Transverse colon (tissue), 4 donors: ENCODE measurements around the gene PHF21A. TPM values are rescaled to one million over a fixed set of nuclear protein-coding genes. Genes with fewer than 3 reads are reported as not detected.

Experiments used
- DNase-seq: peaks from one replicate; pipeline ENCODE4 v3.0.0-alpha.2; 2019
- H3K27ac ChIP-seq, 4 donors: fragments of 200-600 bp; sonication (generic); 2 replicates each; pipeline ENCODE4 v1.5.1; 2016 to 2018; ENCODE audit warnings: inconsistent platforms in 4 of 4
- H3K27me3 ChIP-seq: fragments of 200-600 bp; sonication (generic); 2 replicates; pipeline ENCODE4 v1.5.1; 2017; ENCODE audit warnings: inconsistent platforms
- H3K36me3 ChIP-seq, 4 donors: fragments of 200-600 bp; sonication (generic); 2 replicates each; pipeline ENCODE4 v1.5.1; 2017 to 2019; ENCODE audit warnings: inconsistent platforms in 4 of 4
- H3K4me1 ChIP-seq, 4 donors: fragments of 200-600 bp; sonication (generic); 2 replicates each; pipeline ENCODE4 v1.5.1; 2017 to 2020; ENCODE audit warnings: inconsistent platforms in 4 of 4
- H3K4me3 ChIP-seq, 4 donors: fragments of 200-600 bp; sonication (generic); 1 replicate in 1 of 4; 2 replicates in 3 of 4; pipeline versions ENCODE4 v1.5.1 to v1.6.1; 2017 to 2019; ENCODE audit warnings: inconsistent platforms in 4 of 4
- H3K9me3 ChIP-seq, 2 donors: fragments of 200-600 bp; sonication (generic); 2 replicates each; pipeline ENCODE4 v1.5.1; 2017 to 2019; ENCODE audit warnings: inconsistent platforms in 2 of 2
- EP300 ChIP-seq: sonication (generic); formaldehyde crosslinking; IDR thresholded peaks from one replicate; pipeline ENCODE4 v1.6.1; 2017; ENCODE audit warnings: antibody characterized with exemption, low read depth
- POLR2A ChIP-seq: fragments of 450-650 bp; IDR thresholded peaks from one replicate; pipeline ENCODE4 v1.6.1; 2016; ENCODE audit warnings: antibody characterized with exemption, mild to moderate bottlenecking, moderate library complexity
- POLR2AphosphoS5 ChIP-seq, 3 donors: sonication (generic); formaldehyde crosslinking; IDR thresholded peaks; one replicate each; pipeline ENCODE4 v1.6.1; 2016; ENCODE audit warnings: antibody characterized with exemption in 3 of 3
- WGBS, 2 donors: methylation state at CpG; one replicate each; pipeline ENCODE4 v1.1.5; 2018; ENCODE audit warnings: low coverage in 1 of 2; 5-methylcytosine and 5-hydroxymethylcytosine counted together
- in situ Hi-C, 4 donors: fragments of 200-750 bp; cut with MboI; loops; one replicate each; pipeline versions ENCODE4 v1.15.0 to v1.15.1; 2017; ENCODE audit warnings: low sequenced_read_pairs in 3 of 4, low pct_ligation_motif_present in 1 of 4, low pct_unique_long_range_greater_than_20kb in 1 of 4
- intact Hi-C: fragments of 100-400 bp; cut with DNase I; formaldehyde crosslinking; loops from one replicate; pipeline ENCODE4 v1.15.1; 2023; ENCODE audit warnings: low total_unique reads
- total RNA-seq, 4 donors: library from RNA; depleted of rRNA; stranded (reverse); fragments of >200 nt; gene quantifications; one replicate each; pipeline ENCODE4 v1.1.0, GENCODE V29; 2016
- TF ChIP-seq, protein P1 (sequence below), 5 experiments: fragments of 200-600 bp in 3 of 5; fragments of 450-650 bp in 2 of 5; sonication (generic) in 3 of 5; IDR thresholded peaks; 1 replicate in 2 of 5; 2 replicates in 3 of 5; pipeline ENCODE4 v1.5.1; 2016 to 2017; ENCODE audit warnings: antibody characterized with exemption in 5 of 5, inconsistent platforms in 3 of 5, mild to moderate bottlenecking in 2 of 5, moderate library complexity in 1 of 5

The PHF21A gene
- total RNA-seq, 4 donors from 2014 or later, result 18.6 to 57.2 (median 40.2) TPM

DNA sequence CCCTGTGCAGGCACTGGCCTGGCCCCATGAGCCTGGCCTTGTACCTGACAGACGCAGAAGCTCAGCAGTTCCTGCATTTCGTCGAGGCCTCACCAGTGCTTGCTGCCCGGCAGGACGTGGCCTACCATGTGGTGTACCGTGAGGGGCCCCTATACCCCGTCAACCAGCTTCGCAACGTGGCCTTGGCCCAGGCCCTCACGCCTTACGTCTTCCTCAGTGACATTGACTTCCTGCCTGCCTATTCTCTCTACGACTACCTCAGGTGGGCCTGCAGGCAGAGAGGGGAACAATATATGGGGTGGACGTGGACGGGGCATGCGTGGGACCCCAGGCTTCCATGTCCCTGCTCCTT lies 193.9 kb downstream of the PHF21A start:
- WGBS, 2 donors, result 70% methylated on average over 15 of the region's 15 CpGs; no CpG with 5 or more reads in 1 of the 2 donors
- peaks cover 8 to 25% (median 21%) of the 10 kb centered on the region in 4 donors for H3K4me1 ChIP-seq
- in situ Hi-C loops (no loop called here), intact Hi-C loops (no loop called here)
- no peak overlapping the region for H3K4me3 ChIP-seq
- TF ChIP-seq POLR2AphosphoS5 (IDR thresholded peaks at IDR 0.05), result no peak
- H3K27me3 ChIP-seq, result peaks cover 22% of the 10 kb centered on the region
- H3K27ac ChIP-seq, result no peak overlapping the region
- H3K9me3 ChIP-seq, result no peaks in the 10 kb centered on the region
- no peaks in the 10 kb centered on the region for H3K36me3 ChIP-seq
- peak; percentile 7 for DNase-seq

DNA sequence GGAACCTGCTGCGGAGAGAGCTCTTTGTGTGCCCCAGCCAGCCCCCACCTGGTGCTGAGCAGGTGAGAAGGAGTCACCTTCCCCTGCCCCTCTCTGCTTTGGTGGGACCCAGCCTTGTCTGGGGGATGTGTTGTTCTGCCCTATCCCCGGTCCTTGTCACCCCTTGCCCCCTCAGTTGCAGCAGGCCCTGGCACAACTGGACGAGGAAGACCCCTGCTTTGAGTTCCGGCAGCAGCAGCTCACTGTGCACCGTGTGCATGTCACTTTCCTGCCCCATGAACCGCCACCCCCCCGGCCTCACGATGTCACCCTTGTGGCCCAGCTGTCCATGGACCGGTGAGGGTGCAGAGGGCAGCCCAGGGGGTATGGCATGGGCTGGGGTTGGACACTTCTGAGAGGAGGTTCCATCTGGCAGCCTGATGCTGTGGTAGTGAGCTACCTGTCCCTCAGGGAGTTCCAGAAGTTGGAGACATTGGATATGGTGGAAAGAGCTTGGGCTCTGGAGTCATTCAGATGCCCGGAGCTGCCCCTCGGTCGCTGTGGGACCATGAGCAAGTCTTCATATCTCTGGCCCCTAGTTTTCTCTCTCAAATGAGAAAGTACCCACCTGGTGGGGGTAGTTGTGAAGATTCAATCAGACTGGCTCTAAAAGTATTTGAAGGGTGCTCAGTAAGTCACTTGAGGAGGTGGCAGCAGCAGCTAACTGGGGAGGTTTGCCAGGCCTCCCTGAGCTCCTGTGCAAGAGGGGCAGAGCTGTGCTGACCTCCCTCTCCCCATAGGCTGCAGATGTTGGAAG lies 194.5 kb downstream of the PHF21A start:
- Histone ChIP-seq H3K4me1 (peaks cover 14 to 31% (median 27%) of the 10 kb centered on the region in 4 donors), H3K9me3 (no peaks in the 10 kb centered on the region), H3K27ac (no peak overlapping the region), H3K4me3 (no peak overlapping the region), H3K27me3 (peaks cover 27% of the 10 kb centered on the region), H3K36me3 (no peaks in the 10 kb centered on the region)
- intact Hi-C loops (no loop called here), in situ Hi-C loops (no loop called here)
- 93 to 100% methylated on average over 5 to 12 of the region's 12 CpGs for WGBS, 2 donors
- peak; percentile 5 for DNase-seq
- no peak for TF ChIP-seq POLR2AphosphoS5 (IDR thresholded peaks at IDR 0.05)
- no peak for TF ChIP-seq EP300
- no peak for TF ChIP-seq POLR2A
- TF ChIP-seq, protein P1, sequence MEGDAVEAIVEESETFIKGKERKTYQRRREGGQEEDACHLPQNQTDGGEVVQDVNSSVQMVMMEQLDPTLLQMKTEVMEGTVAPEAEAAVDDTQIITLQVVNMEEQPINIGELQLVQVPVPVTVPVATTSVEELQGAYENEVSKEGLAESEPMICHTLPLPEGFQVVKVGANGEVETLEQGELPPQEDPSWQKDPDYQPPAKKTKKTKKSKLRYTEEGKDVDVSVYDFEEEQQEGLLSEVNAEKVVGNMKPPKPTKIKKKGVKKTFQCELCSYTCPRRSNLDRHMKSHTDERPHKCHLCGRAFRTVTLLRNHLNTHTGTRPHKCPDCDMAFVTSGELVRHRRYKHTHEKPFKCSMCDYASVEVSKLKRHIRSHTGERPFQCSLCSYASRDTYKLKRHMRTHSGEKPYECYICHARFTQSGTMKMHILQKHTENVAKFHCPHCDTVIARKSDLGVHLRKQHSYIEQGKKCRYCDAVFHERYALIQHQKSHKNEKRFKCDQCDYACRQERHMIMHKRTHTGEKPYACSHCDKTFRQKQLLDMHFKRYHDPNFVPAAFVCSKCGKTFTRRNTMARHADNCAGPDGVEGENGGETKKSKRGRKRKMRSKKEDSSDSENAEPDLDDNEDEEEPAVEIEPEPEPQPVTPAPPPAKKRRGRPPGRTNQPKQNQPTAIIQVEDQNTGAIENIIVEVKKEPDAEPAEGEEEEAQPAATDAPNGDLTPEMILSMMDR (IDR thresholded peaks at IDR 0.05), result no peak

- peaks cover 35% of the 10 kb centered on the region for H3K27me3 ChIP-seq
- H3K9me3 ChIP-seq, result no peaks in the 10 kb centered on the region
- WGBS, 2 donors, result 68% methylated on average over 11 of the region's 12 CpGs; no CpG with 5 or more reads in 1 of the 2 donors
- no peak overlapping the region for H3K4me3 ChIP-seq
- intact Hi-C loops, result no loop called here
- DNase-seq, result peak; percentile 4
- TF ChIP-seq POLR2AphosphoS5 (IDR thresholded peaks at IDR 0.05) (no peak), EP300 (no peak), POLR2A (no peak)
- TF ChIP-seq, protein P1 (IDR thresholded peaks at IDR 0.05), result no peak
- no peaks in the 10 kb centered on the region for H3K36me3 ChIP-seq
- no peak overlapping the region for H3K27ac ChIP-seq
- H3K4me1 ChIP-seq, result peaks cover 14 to 33% (median 28%) of the 10 kb centered on the region in 4 donors
- in situ Hi-C loops, result no loop called here
Observed at GRCh38 chr11:45926001-45926401, 195.3 kb downstream of the PHF21A start.

GRCh38 chr11:45925550-45925949 lies 195.7 kb downstream of the PHF21A start:
- Histone ChIP-seq H3K36me3 (no peaks in the 10 kb centered on the region), H3K4me3 (no peak overlapping the region), H3K4me1 (peaks cover 13 to 30% (median 25%) of the 10 kb centered on the region in 4 donors), H3K9me3 (no peaks in the 10 kb centered on the region), H3K27ac (no peak overlapping the region), H3K27me3 (peaks cover 35% of the 10 kb centered on the region)
- no peak for DNase-seq
- in situ Hi-C loops (no loop called here), intact Hi-C loops (no loop called here)
- no peak for TF ChIP-seq POLR2A
- TF ChIP-seq EP300, result no peak
- TF ChIP-seq, protein P1 (IDR thresholded peaks at IDR 0.05), result no peak
- TF ChIP-seq POLR2AphosphoS5 (IDR thresholded peaks at IDR 0.05), result no peak
- 77% methylated on average over 2 to 3 of the region's 3 CpGs for WGBS, 2 donors
